SJSA1 (cell line): Measurements from ENCODE around the gene AFM. TPM values are rescaled to one million over a fixed set of nuclear protein-coding genes. Genes with fewer than 3 reads are reported as not detected.

ENCODE experiments used
- DNase-seq, 2 experiments: peaks; one replicate each; pipeline ENCODE4 v3.0.0-alpha.2; 2015 to 2020; ENCODE audit warnings: low spot score in 2 of 2, low read depth in 1 of 2
- H3K27ac ChIP-seq: fragments of 250-450 bp; sonication (Bioruptor Pico); 2 replicates; pipeline ENCODE4 v1.5.1; 2020; ENCODE audit warnings: mild to moderate bottlenecking, moderate library complexity
- H3K27me3 ChIP-seq: fragments of 250-450 bp; sonication (Bioruptor Pico); replicated peaks from 2 replicates; pipeline ENCODE4 v1.5.1; 2020; ENCODE audit warnings: mild to moderate bottlenecking, moderate library complexity
- H3K36me3 ChIP-seq: fragments of 250-450 bp; sonication (Bioruptor Pico); 2 replicates; pipeline ENCODE4 v1.5.1; 2020; ENCODE audit warnings: mild to moderate bottlenecking
- H3K4me1 ChIP-seq: fragments of 250-450 bp; sonication (Bioruptor Pico); replicated peaks from 2 replicates; pipeline ENCODE4 v1.6.1; 2021; ENCODE audit warnings: mild to moderate bottlenecking
- H3K4me3 ChIP-seq: fragments of 250-450 bp; sonication (Bioruptor Pico); 2 replicates; pipeline ENCODE4 v1.5.1; 2020; ENCODE audit warnings: mild to moderate bottlenecking
- H3K9me3 ChIP-seq: fragments of 250-450 bp; sonication (Bioruptor Pico); replicated peaks from 2 replicates; pipeline ENCODE4 v1.5.1; 2020; ENCODE audit warnings: mild to moderate bottlenecking
- total RNA-seq: library from RNA; depleted of rRNA; stranded (reverse); fragments of >200 nt; shearing (Covaris generic); gene quantifications from 2 replicates; pipeline ENCODE4 v1.2.3, GENCODE V29; 2014; rRNA removed

Gene AFM, protein sequence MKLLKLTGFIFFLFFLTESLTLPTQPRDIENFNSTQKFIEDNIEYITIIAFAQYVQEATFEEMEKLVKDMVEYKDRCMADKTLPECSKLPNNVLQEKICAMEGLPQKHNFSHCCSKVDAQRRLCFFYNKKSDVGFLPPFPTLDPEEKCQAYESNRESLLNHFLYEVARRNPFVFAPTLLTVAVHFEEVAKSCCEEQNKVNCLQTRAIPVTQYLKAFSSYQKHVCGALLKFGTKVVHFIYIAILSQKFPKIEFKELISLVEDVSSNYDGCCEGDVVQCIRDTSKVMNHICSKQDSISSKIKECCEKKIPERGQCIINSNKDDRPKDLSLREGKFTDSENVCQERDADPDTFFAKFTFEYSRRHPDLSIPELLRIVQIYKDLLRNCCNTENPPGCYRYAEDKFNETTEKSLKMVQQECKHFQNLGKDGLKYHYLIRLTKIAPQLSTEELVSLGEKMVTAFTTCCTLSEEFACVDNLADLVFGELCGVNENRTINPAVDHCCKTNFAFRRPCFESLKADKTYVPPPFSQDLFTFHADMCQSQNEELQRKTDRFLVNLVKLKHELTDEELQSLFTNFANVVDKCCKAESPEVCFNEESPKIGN
- not detected in 2 replicates for total RNA-seq

DNA sequence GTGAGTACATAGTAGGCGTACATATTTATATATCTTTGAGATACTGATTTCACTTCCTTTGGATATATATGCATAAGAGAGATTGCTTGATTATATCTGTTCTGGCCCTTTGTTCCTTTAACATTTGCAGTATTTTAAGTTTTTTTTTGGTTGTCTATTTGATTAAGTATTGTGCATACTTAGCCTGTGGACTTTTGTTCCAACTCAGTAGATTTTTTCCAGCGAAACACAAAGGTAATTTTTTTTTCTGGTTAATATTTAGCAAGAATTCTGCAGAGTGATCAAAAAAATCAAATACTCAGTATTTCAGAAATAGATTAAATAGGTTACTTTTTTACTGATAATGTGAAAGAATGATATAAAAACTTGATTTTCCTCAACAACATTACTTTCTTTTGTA, at the start of gene AFM:
Gene AFM, plus strand, starts transcription at position 388 of the 400 bp plus-strand sequence. CDS start 31 bp downstream, outside the sequence.
- H3K27ac ChIP-seq: no peak within 1 kb of the TSS
- H3K9me3 ChIP-seq: no peaks in the 10 kb centered on the region
- no peak for DNase-seq
- H3K4me3 ChIP-seq: no peak within 1 kb of the TSS
- no peaks in the 10 kb centered on the region for H3K4me1 ChIP-seq
- H3K27me3 ChIP-seq: no peaks in the 10 kb centered on the region
- no peaks in the 10 kb centered on the region for H3K36me3 ChIP-seq

DNA sequence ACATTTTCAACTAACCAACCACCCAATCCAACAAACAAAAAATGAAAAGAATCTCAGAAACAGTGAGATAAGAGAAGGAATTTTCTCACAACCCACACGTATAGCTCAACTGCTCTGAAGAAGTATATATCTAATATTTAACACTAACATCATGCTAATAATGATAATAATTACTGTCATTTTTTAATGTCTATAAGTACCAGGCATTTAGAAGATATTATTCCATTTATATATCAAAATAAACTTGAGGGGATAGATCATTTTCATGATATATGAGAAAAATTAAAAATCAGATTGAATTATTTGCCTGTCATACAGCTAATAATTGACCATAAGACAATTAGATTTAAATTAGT, 49.8 kb upstream of the AFM start:
- no peaks in the 10 kb centered on the region for H3K4me1 ChIP-seq
- no peak for DNase-seq
- H3K27ac ChIP-seq: no peak overlapping the region
- H3K4me3 ChIP-seq: no peak overlapping the region
- H3K9me3 ChIP-seq: no peaks in the 10 kb centered on the region; the same call in 1 of the 2 replicates
- no peaks in the 10 kb centered on the region for H3K36me3 ChIP-seq
- peaks cover 19% of the 10 kb centered on the region for H3K27me3 ChIP-seq

GRCh38 chr4:73432169-73433000, 49.2 kb upstream of the AFM start:
- Histone ChIP-seq H3K27ac (no peak overlapping the region), H3K4me1 (no peaks in the 10 kb centered on the region), H3K36me3 (no peaks in the 10 kb centered on the region), H3K4me3 (no peak overlapping the region), H3K27me3 (peaks cover 19% of the 10 kb centered on the region), H3K9me3 (no peaks in the 10 kb centered on the region; the same call in 1 of the 2 replicates)
- no peak for DNase-seq

GRCh38 chr4:73433140-73433539, 48.4 kb upstream of the AFM start:
- H3K27ac ChIP-seq: no peak overlapping the region
- no peaks in the 10 kb centered on the region for H3K36me3 ChIP-seq
- no peaks in the 10 kb centered on the region for H3K4me1 ChIP-seq
- no peak for DNase-seq
- no peaks in the 10 kb centered on the region; the same call in 1 of the 2 replicates for H3K9me3 ChIP-seq
- no peak overlapping the region for H3K4me3 ChIP-seq
- H3K27me3 ChIP-seq: peaks cover 19% of the 10 kb centered on the region

- H3K27me3 ChIP-seq: peaks cover 19% of the 10 kb centered on the region
- H3K4me3 ChIP-seq: no peak overlapping the region
- H3K9me3 ChIP-seq: no peaks in the 10 kb centered on the region
- no peak overlapping the region for H3K27ac ChIP-seq
- no peaks in the 10 kb centered on the region for H3K36me3 ChIP-seq
- no peaks in the 10 kb centered on the region for H3K4me1 ChIP-seq
- DNase-seq: no peak
Observed at GRCh38 chr4:73434311-73434710, 47.2 kb upstream of the AFM start.

DNA sequence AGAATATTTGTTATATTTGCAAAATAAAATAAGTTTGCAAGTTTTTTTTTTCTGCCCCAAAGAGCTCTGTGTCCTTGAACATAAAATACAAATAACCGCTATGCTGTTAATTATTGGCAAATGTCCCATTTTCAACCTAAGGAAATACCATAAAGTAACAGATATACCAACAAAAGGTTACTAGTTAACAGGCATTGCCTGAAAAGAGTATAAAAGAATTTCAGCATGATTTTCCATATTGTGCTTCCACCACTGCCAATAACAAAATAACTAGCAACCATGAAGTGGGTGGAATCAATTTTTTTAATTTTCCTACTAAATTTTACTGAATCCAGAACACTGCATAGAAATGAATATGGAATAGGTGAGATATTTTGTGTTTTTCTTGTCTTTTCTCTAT, 45.6 kb upstream of the AFM start, which contains the start of gene AFP:
Gene AFP, plus strand, starts transcription at position 238 of the 400 bp plus-strand sequence. Its CDS starts 42 bp downstream, at position 280.
- Histone ChIP-seq H3K4me1 (no peaks in the 10 kb centered on the region), H3K27ac (no peak within 1 kb of the TSS), H3K27me3 (peaks cover 9% of the 10 kb centered on the region; the same call in 1 of the 2 replicates), H3K9me3 (no peaks in the 10 kb centered on the region), H3K4me3 (no peak within 1 kb of the TSS), H3K36me3 (no peaks in the 10 kb centered on the region)
- no peak for DNase-seq

- H3K27ac ChIP-seq: no peak overlapping the region
- no peak for DNase-seq
Observed at GRCh38 chr4:73436674-73437557, 44.6 kb upstream of the AFM start.

DNA sequence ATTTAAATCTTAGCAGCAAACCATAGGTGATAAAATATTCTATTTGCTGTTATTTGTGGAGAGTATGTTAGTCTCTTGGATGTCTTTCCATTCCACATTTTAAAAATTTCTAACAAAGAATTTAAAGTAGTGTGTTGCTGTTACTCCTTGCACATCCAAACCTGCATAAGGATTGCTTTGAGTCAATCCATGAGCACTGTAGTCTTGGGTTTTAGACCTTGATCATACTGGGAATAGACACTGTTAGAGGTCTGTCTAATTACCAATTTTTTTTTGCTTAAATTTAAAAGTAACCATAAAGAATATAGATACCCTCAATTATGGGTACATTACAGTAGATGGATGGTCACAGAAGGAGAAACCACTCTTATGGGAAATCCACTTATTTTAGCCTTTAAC, 44.0 kb upstream of the AFM start:
- DNase-seq: no peak
- Histone ChIP-seq H3K27ac (no peak overlapping the region), H3K36me3 (no peaks in the 10 kb centered on the region), H3K4me3 (no peak overlapping the region), H3K9me3 (no peaks in the 10 kb centered on the region), H3K27me3 (peaks cover 2% of the 10 kb centered on the region; the same call in 1 of the 2 replicates), H3K4me1 (no peaks in the 10 kb centered on the region)

More at GRCh38 chr4:73436674-73437557, 44.6 kb upstream of the AFM start:
- Histone ChIP-seq H3K4me1 (no peaks in the 10 kb centered on the region), H3K9me3 (no peaks in the 10 kb centered on the region), H3K27me3 (peaks cover 8% of the 10 kb centered on the region; the same call in 1 of the 2 replicates), H3K4me3 (no peak overlapping the region), H3K36me3 (no peaks in the 10 kb centered on the region)

- Histone ChIP-seq H3K9me3 (no peaks in the 10 kb centered on the region), H3K4me3 (no peak overlapping the region), H3K36me3 (no peaks in the 10 kb centered on the region), H3K27me3 (peaks cover 2% of the 10 kb centered on the region; the same call in 1 of the 2 replicates), H3K27ac (no peak overlapping the region), H3K4me1 (no peaks in the 10 kb centered on the region)
- no peak for DNase-seq
Observed at GRCh38 chr4:73438048-73438447, 43.5 kb upstream of the AFM start.

GRCh38 chr4:73438582-73439215, 42.8 kb upstream of the AFM start:
- no peaks in the 10 kb centered on the region for H3K36me3 ChIP-seq
- H3K4me3 ChIP-seq: no peak overlapping the region
- DNase-seq: no peak

GRCh38 chr4:73439445-73439844, 42.1 kb upstream of the AFM start:
- H3K4me1 ChIP-seq: no peaks in the 10 kb centered on the region
- no peak for DNase-seq
- H3K36me3 ChIP-seq: no peaks in the 10 kb centered on the region
- H3K9me3 ChIP-seq: no peaks in the 10 kb centered on the region
- no peak overlapping the region for H3K4me3 ChIP-seq
- no peak overlapping the region for H3K27ac ChIP-seq
- H3K27me3 ChIP-seq: peaks cover 9% of the 10 kb centered on the region; the same call in 1 of the 2 replicates

More at GRCh38 chr4:73438582-73439215, 42.8 kb upstream of the AFM start:
- Histone ChIP-seq H3K9me3 (no peaks in the 10 kb centered on the region), H3K4me1 (no peaks in the 10 kb centered on the region), H3K27ac (no peak overlapping the region), H3K27me3 (peaks cover 8% of the 10 kb centered on the region; the same call in 1 of the 2 replicates)

DNA sequence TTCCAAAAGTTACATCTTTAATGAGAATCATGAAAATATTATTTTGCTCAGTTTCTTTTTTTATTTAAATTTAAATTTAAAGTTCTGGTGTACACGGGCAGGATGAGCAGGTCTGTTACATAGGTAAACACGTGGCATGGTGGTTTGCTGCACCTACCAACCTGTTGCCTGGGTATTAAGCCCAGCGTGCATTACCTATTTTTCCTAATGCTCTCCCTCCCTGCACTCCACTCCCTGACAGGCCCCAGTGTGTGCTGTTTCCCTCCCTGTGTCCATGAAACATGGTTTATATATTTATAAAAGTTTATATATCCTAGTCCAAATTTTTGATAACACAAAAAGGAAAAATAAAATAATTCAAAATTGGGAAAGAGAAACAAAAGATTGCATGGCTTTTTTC, 41.6 kb upstream of the AFM start:
- Histone ChIP-seq H3K4me3 (no peak overlapping the region), H3K27me3 (peaks cover 9% of the 10 kb centered on the region; the same call in 1 of the 2 replicates), H3K4me1 (no peaks in the 10 kb centered on the region), H3K27ac (no peak overlapping the region), H3K36me3 (no peaks in the 10 kb centered on the region), H3K9me3 (no peaks in the 10 kb centered on the region)
- DNase-seq: no peak
